Muscle layer of colon (tissue), 2 donors: ENCODE results near the gene FLOT1.

Experiments
- H3K27ac ChIP-seq: one replicate; pipeline ENCODE4 v1.7.0; 2013; ENCODE audit warnings: low read depth, mild to moderate bottlenecking, low read length, moderate library complexity
- H3K27me3 ChIP-seq, 2 donors: one replicate each; pipeline ENCODE4 v1.7.0; 2013; ENCODE audit warnings: low read length in 2 of 2, mild to moderate bottlenecking in 2 of 2; ENCODE audit not compliant: insufficient read depth in 2 of 2, control insufficient read depth in 1 of 2
- H3K36me3 ChIP-seq: one replicate; pipeline ENCODE4 v1.7.0; 2013; ENCODE audit warnings: mild to moderate bottlenecking, low read length; ENCODE audit not compliant: insufficient read depth
- H3K4me1 ChIP-seq: one replicate; pipeline ENCODE4 v1.7.0; 2013; ENCODE audit warnings: mild to moderate bottlenecking, low read length; ENCODE audit not compliant: insufficient read depth
- H3K4me3 ChIP-seq, 2 donors: one replicate each; pipeline ENCODE4 v1.7.0; 2013; ENCODE audit warnings: low read length in 2 of 2, low read depth in 1 of 2, mild to moderate bottlenecking in 1 of 2, moderate library complexity in 1 of 2
- H3K9ac ChIP-seq: one replicate; pipeline ENCODE4 v1.7.0; 2013; ENCODE audit warnings: low read length
- H3K9me3 ChIP-seq: one replicate; pipeline ENCODE4 v1.7.0; 2013; ENCODE audit warnings: mild to moderate bottlenecking, low read length
- donor health status: abdominal sarcoma.
- donor health status: Adenocarcinoma of cecum.

Gene FLOT1

GRCh38 chr6:30703821-30704220, 38.7 kb downstream of the FLOT1 start:
- Histone ChIP-seq H3K27ac (no peak overlapping the region), H3K9ac (no peak overlapping the region), H3K4me3 (no peak overlapping the region), H3K27me3 (no peaks in the 10 kb centered on the region), H3K9me3 (no peaks in the 10 kb centered on the region), H3K36me3 (peaks cover 48% of the 10 kb centered on the region), H3K4me1 (no peaks in the 10 kb centered on the region)

- Histone ChIP-seq H3K27ac (no peak overlapping the region), H3K27me3 (no peaks in the 10 kb centered on the region), H3K9me3 (no peaks in the 10 kb centered on the region), H3K36me3 (peaks cover 43% of the 10 kb centered on the region), H3K9ac (no peak overlapping the region), H3K4me3 (no peak overlapping the region), H3K4me1 (no peaks in the 10 kb centered on the region)
These were observed 39.5 kb downstream of the FLOT1 start for GRCh38 chr6:30703011-30703410.

DNA sequence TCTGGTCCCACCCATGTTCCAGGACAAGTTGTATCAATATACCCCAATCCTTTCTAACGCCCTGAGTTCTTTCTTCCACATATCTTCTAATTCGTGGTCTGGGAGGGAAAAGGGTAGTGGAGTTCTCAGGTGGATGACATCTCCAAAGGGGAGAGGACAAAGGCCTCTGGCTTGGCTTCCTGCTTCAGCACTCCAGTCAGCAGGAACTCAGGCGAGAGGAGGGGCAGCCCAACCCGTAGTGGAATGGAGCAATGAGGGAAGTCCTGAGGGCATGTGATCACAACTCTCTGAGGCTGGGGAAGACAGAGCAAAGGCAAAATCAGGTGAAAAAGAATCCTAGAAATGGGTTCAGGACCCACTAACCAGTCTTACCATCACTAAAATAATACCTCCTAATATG, 42.1 kb downstream of the FLOT1 start:
- H3K36me3 ChIP-seq, result peaks cover 33% of the 10 kb centered on the region

DNA sequence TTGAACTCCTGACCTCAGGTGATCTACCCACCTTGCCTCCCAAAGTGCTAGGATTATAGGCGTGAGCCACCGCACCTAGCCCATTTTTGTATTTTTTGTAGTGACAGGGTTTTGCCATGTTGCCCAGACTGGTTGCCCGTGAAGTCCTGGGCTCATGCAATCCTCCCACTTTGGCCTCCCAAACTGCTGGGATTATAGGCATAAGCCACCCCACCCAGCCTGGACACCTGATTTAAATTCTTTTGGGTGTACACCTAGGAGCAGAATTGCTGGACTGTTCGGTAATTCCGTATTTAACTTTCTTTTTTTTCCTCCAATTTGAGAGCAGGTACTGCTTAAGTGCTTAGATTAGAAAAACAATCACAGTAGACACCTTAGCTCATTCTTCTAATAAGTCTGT, 46.1 kb downstream of the FLOT1 start:
- Histone ChIP-seq H3K27me3 (no peaks in the 10 kb centered on the region), H3K9ac (no peak overlapping the region), H3K36me3 (peaks cover 5% of the 10 kb centered on the region), H3K9me3 (no peaks in the 10 kb centered on the region), H3K4me3 (no peak overlapping the region), H3K27ac (no peak overlapping the region), H3K4me1 (peaks cover 2% of the 10 kb centered on the region)

More for the DNA sequence above, 42.1 kb downstream of the FLOT1 start:
- no peaks in the 10 kb centered on the region for H3K4me1 ChIP-seq
- H3K9me3 ChIP-seq, result no peaks in the 10 kb centered on the region
- H3K27me3 ChIP-seq, result no peaks in the 10 kb centered on the region
- no peak overlapping the region for H3K4me3 ChIP-seq
- H3K9ac ChIP-seq, result no peak overlapping the region
- no peak overlapping the region for H3K27ac ChIP-seq

DNA sequence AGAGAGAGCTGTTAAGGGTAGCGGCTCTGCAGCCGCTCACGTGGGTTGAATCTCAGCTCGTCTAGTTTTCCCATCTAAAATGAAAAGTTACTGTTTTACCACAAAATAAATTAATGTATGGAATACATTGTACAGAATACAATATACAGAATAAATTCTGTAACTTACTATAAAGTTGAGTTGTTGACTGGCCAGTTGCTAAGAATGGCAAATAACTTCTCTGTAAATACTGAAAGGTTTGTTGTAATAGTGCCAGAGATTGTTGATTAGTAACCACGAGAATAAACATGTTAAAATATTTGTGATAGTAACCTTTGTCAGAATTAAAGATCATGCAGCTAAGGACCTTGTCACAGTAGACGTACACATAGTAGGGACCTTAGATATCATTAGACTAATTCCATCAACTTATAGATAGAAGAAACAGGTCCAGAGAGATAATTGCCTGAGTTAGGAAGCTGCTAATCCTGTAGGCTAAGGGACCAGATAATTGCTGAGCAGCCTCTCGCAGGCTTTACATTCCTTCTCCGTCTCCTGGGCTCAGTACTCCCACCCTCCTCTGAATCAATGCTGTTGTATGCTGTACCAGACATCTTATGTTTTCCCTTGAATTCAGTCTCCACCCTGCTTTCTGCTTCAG, 51.2 kb downstream of the FLOT1 start:
- H3K27ac ChIP-seq, result peak overlapping the region; percentile 88
- no peaks in the 10 kb centered on the region for H3K27me3 ChIP-seq
- H3K9ac ChIP-seq, result peak overlapping the region; percentile 40
- H3K4me1 ChIP-seq, result peaks cover 33% of the 10 kb centered on the region
- peak overlapping the region; percentile 60 to 89 for H3K4me3 ChIP-seq
- H3K9me3 ChIP-seq, result no peaks in the 10 kb centered on the region
- no peaks in the 10 kb centered on the region for H3K36me3 ChIP-seq

DNA sequence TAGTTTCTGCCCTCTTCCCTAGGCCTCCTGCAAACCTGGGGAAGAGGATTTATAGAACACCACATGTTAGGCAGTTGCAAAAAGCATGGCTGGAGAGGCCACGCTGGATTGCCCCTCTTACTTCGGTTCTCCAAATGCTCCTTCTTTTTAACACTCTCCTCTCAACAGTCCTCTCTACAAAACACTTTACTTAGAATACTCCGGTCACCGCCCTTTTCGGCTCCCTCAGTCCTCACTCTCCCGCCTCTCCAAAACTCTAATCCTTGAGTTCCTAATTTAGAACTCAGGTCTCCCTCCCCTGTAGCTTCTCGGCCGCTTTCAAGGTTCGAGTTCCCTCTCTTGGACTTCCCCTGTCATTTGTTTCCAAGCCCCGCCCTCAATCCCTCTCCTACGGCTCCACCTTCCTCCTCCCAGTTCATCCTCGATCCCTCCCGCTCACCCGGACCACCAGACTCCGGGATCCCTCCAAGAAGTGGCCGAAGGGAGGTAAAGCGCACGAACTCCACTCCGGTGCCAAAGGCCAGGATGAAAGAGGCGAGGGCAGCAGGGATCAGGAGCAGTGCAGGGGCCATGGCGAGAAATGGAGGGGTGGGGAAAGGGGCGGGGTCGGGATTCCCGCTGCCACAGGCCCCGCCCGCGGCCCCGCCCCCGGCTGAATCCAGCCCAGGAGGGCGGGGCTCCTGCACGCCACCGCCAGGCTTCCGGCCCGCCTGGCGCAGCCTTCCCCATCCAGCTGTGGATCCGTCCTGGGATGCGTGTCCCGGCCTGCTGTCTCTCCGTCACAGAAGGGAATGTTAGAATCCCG, 51.9 kb downstream of the FLOT1 start, which contains the start of gene NRM:
Gene NRM (minus strand): TSS at position 582 of the 805 bp plus-strand sequence. CDS start 10 bp downstream, at position 572.
- H3K4me1 ChIP-seq, result peaks cover 33% of the 10 kb centered on the region
- peak within 1 kb of the TSS; percentile 60 to 89 for H3K4me3 ChIP-seq
- H3K36me3 ChIP-seq, result no peaks in the 10 kb centered on the region
- peak within 1 kb of the TSS; percentile 88 for H3K27ac ChIP-seq
- H3K9me3 ChIP-seq, result no peaks in the 10 kb centered on the region
- H3K27me3 ChIP-seq, result no peaks in the 10 kb centered on the region
- peak within 1 kb of the TSS; percentile 40 for H3K9ac ChIP-seq

DNA sequence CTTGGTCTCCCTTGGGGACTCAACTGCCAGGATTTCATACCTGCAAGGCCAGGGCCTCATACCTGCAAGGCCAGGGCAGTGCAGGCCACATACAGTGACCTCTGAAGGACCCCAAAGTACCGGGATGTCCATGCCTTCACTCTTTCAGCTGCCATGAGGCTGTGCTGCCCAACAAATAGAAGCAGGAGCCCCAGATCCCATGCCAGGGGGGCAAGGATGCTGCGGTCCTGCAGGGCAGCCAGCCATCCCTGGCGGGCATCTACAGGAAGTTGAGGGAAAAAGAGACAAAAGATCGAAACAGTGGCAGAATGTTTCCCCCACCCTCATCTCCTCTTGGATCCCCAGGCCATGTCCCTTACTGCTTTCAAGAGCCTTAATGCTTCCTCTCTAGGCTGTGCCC, 52.5 kb downstream of the FLOT1 start:
- H3K4me1 ChIP-seq, result peaks cover 33% of the 10 kb centered on the region
- no peaks in the 10 kb centered on the region for H3K27me3 ChIP-seq
- no peaks in the 10 kb centered on the region for H3K36me3 ChIP-seq
- peak overlapping the region; percentile 28 for H3K9ac ChIP-seq
- peak overlapping the region; percentile 88 for H3K27ac ChIP-seq
- H3K4me3 ChIP-seq, result peak overlapping the region in 1 of 2 donors; percentile 60
- H3K9me3 ChIP-seq, result no peaks in the 10 kb centered on the region

DNA sequence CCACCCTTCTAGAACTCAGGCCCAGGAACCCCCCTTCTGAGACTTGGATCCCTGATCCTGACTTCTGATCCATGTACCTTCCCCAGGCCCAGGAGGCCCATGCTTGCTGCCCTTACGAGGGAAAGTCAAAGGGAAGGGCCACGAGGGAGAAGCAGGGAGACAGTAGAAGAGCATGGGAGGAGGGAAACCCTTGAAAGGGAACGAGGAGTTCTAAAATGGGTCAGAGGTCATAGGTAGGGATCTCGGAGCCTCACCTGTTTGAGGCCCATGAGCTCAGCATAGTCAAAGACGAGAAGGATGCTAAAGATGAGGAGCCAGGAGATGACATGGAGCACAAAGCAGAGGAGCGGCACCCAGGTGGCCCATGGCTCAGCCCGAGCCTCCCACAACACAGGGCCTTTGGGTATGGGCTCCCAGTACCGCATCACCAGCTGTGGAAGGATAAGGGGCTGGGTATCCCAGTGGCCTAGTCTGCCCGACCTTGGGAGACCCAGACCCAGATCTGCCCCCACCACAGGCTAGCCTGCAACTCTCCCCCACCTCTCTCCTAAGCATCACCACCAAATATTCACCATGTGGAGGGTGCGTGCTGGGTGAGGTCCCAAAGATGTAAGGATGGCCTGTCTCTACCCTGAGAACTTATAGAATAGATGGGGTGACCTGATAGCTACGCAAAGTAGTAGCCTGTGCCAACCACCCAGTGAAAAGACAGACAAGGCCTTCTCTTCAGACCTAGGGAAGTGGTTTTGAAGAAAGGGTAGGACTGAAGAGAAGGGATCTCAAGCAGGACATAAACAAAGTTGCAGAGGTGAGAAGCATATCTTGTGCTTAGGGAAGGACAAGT, 53.2 kb downstream of the FLOT1 start:
- H3K4me1 ChIP-seq, result peaks cover 33% of the 10 kb centered on the region
- peak overlapping the region; percentile 100 for H3K27ac ChIP-seq

DNA sequence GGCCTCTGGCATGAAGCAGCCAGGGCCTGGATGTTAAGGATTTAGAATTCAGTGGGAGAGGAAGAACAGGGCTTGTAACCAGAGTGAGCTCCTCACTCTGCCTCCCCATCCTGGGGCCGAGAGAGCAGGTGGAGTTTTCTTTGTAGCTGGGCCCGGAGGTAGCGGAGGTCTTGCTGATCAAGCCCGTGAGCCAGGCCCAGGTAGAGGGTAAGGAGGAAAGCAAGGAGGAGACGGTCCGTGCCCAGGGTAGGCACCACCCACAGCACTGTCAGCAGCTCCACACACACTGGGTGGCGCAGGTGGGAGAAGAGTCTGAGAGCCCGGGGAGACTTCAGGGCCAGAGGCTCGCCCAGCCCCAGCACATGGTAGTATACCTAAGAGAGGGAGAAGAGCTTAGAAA, 53.9 kb downstream of the FLOT1 start:
- H3K9ac ChIP-seq, result peak overlapping the region; percentile 86
- H3K4me1 ChIP-seq, result peaks cover 34% of the 10 kb centered on the region
- H3K27ac ChIP-seq, result peak overlapping the region; percentile 100
- H3K27me3 ChIP-seq, result no peaks in the 10 kb centered on the region
- peak overlapping the region in 1 of 2 donors; percentile 99 for H3K4me3 ChIP-seq
- H3K9me3 ChIP-seq, result no peaks in the 10 kb centered on the region
- no peaks in the 10 kb centered on the region for H3K36me3 ChIP-seq

More for the DNA sequence above, 53.2 kb downstream of the FLOT1 start:
- Histone ChIP-seq H3K9ac (no peak overlapping the region), H3K27me3 (no peaks in the 10 kb centered on the region), H3K9me3 (no peaks in the 10 kb centered on the region), H3K4me3 (peak overlapping the region in 1 of 2 donors; percentile 60), H3K36me3 (no peaks in the 10 kb centered on the region)

- H3K4me3 ChIP-seq, result peak overlapping the region; percentile 94 to 99
- no peaks in the 10 kb centered on the region for H3K9me3 ChIP-seq
- peaks cover 3% of the 10 kb centered on the region for H3K36me3 ChIP-seq
- no peaks in the 10 kb centered on the region for H3K27me3 ChIP-seq
- peak overlapping the region; percentile 100 for H3K27ac ChIP-seq
- peak overlapping the region; percentile 86 for H3K9ac ChIP-seq
- peaks cover 42% of the 10 kb centered on the region for H3K4me1 ChIP-seq
These were observed 54.6 kb downstream of the FLOT1 start for GRCh38 chr6:30687659-30688431.
